ENCODE measurements around the gene PNRC2. TPM values are rescaled to one million over a fixed set of nuclear protein-coding genes. Genes with fewer than 3 reads are reported as not detected.

The PNRC2 gene
- total and polyA plus RNA-seq, 2 of the 13 experiments (the other 11 are each of a cell fraction or from before 2014, with no cell fraction given) = 74.9 to 97.5 TPM

DNA sequence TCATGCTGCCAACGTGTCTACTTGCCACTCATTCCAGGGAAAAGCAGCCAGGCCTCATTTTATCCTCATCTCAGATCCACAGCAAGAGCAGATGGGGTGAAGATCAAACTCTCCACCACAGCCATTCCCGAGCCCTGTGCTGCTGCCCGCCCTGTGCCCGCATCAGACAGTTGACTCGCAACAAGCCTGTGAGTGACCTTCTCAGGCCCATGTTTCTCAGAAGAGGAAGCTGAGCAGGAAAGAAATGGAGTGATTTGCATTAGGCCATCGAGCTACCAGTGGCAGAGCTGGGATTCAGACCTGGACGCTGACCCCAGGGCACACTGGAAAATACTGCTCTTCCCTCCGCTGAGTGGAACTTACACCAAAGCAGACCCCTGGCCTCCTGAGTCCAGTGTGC is 47.7 kb upstream of the PNRC2 start (continued):
- TF ChIP-seq, protein P1, sequence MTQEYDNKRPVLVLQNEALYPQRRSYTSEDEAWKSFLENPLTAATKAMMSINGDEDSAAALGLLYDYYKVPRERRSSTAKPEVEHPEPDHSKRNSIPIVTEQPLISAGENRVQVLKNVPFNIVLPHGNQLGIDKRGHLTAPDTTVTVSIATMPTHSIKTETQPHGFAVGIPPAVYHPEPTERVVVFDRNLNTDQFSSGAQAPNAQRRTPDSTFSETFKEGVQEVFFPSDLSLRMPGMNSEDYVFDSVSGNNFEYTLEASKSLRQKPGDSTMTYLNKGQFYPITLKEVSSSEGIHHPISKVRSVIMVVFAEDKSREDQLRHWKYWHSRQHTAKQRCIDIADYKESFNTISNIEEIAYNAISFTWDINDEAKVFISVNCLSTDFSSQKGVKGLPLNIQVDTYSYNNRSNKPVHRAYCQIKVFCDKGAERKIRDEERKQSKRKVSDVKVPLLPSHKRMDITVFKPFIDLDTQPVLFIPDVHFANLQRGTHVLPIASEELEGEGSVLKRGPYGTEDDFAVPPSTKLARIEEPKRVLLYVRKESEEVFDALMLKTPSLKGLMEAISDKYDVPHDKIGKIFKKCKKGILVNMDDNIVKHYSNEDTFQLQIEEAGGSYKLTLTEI (CRISPR knock-in tag; conservative IDR thresholded peaks at IDR 0.05) = no peak
- TF ChIP-seq SIN3B (IDR thresholded peaks at IDR 0.05; ENCODE audit: low read length) (no peak), JUND (CRISPR knock-in tag; IDR thresholded peaks at IDR 0.05) (no peak)

DNA sequence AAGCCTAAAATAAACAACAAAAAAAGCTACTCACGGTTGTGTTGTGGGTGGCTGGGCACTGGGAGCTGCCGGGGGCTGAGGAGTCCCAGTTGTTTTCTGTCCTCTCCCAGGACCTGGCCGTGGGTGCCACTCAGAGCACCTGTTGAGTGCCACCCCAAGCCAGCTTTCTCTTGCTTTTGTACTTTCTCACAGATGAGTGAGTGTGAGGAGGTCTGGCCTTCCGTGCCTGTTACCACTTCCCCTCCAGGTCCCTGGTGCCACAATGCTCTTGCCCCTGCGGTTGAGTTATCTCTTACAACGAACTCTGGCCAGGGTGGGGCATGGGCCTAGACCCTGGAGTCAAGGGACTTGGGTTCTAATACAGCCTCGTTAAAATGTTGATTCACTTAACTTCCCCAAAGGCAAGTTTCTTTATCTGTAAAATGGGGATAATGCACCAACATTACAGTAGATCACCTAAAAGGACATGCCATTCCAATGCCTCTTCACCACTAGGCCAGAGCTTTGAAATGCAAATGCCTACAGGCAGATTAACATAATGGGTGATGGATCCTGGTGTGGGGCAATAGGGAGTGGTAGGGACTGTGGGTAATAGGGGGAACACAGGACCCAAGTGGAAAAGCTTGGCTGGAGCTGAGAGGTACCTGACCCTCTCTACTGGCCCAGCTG is 46.3 kb upstream of the PNRC2 start, which contains the start of gene CNR2:
TSS of gene CNR2 (minus strand) at position 151 of the 669 bp plus-strand sequence. CDS start 37,745 bp downstream, outside the sequence.
- no peak for DNase-seq (ENCODE audit: low spot score)
- intact Hi-C loops (cut with micrococcal nuclease; ENCODE audit: unreplicated experiment) = no loop called here
- BruUV-seq (replicated peaks) = no TSS peak

More for the DNA sequence above, 46.3 kb upstream of the PNRC2 start, which contains the start of gene CNR2:
- peaks cover 35% of the 10 kb centered on the region for H3K4me1 ChIP-seq (ENCODE audit: insufficient read depth, low read length)
- no peak for TF ChIP-seq MBD4 (IDR thresholded peaks at IDR 0.05; ENCODE audit: borderline replicate concordance, low read length)
- TF ChIP-seq ZMAT3 (CRISPR knock-in tag; conservative IDR thresholded peaks at IDR 0.05) = no peak
- no peak for TF ChIP-seq FOXC1 (CRISPR knock-in tag; IDR thresholded peaks at IDR 0.05; ENCODE audit: borderline replicate concordance)
- TF ChIP-seq SMC3 (IDR thresholded peaks at IDR 0.05; ENCODE audit: low read length) = no peak
- TF ChIP-seq ZNF660 (CRISPR knock-in tag; IDR thresholded peaks at IDR 0.05; ENCODE audit: borderline replicate concordance, low read depth) = no peak
- TF ChIP-seq GLI4 (CRISPR knock-in tag; IDR thresholded peaks at IDR 0.05; ENCODE audit: borderline replicate concordance) = no peak
- TF ChIP-seq TBX3 (IDR thresholded peaks at IDR 0.05; ENCODE audit: borderline replicate concordance) = no peak; the same call in 1 of the 2 replicates
- TF ChIP-seq NCOA1 (CRISPR knock-in tag; IDR thresholded peaks at IDR 0.05) = no peak
- no peak for TF ChIP-seq REPIN1 (CRISPR knock-in tag; IDR thresholded peaks at IDR 0.05; ENCODE audit: borderline replicate concordance, low read depth)
- ChIA-PET POLR2A (no interaction called here), CTCF (ENCODE audit: low intra/inter-chr PET ratio, low total read pairs) (no interaction called here)
- peaks cover 2 to 15% of the 10 kb centered on the region in 2 experiments; a peak in 2 of 5 replicates for H3K27me3 ChIP-seq (ENCODE audit: control insufficient read depth in 1 of 2, insufficient read depth in 2 of 2, low read length in 2 of 2)
- H3K4me2 ChIP-seq (ENCODE audit: low read depth, low read length) = 0 out of 2 replicates have a peak within 1 kb of the TSS, but pooled peaks have one; percentile 4
- H3K9me3 ChIP-seq (ENCODE audit: low read length) = no peaks in the 10 kb centered on the region
- no peaks in the 10 kb centered on the region for H3K36me3 ChIP-seq (replicated peaks in 1 of 2; ENCODE audit: control insufficient read depth in 1 of 2, insufficient read depth in 2 of 2, low read length in 2 of 2)
- no peak within 1 kb of the TSS for H3K27ac ChIP-seq (ENCODE audit: extremely low read length, insufficient read depth, low read length)
- 19% methylated on average over 7 of the region's 7 CpGs for WGBS (ENCODE audit: low lambda C conversion rate)
- FAIRE-seq (no peak), ATAC-seq (no peak)
- H2AFZ ChIP-seq (ENCODE audit: low read length) = no peak within 1 kb of the TSS
- H3K4me3 ChIP-seq (replicated peaks in 1 of 3; ENCODE audit: insufficient read depth in 1 of 3, low read depth in 2 of 3, low read length in 3 of 3) = no peak within 1 kb of the TSS
- no peaks in the 10 kb centered on the region for H3K79me2 ChIP-seq (ENCODE audit: insufficient read depth, low read length)
- no peaks in the 10 kb centered on the region for H4K20me1 ChIP-seq (ENCODE audit: insufficient read depth, low read length)
- in situ Hi-C loops (cut with HindIII; ENCODE audit: extremely low pct_ligation_motif_present, low pct_unique_long_range_greater_than_20kb) = no loop called here
- H3K9ac ChIP-seq (ENCODE audit: insufficient read depth, low read depth, low read length) = no peak within 1 kb of the TSS
